ENCODE measurements around the gene CX3CL1.
"Not testable (repeated sequence)": the region's sequence is repeated elsewhere in the genome, so short reads cannot be mapped to it uniquely, and the experiment has no call there.

The CX3CL1 gene

GRCh38 chr16:57372372-57373116 lies at the start of gene CX3CL1:
Gene CX3CL1 (plus strand): TSS chr16:57372490. CDS start chr16:57372569, 79 bp downstream.
- peak; percentile 71 for DNase-seq (ENCODE audit: low spot score)

DNA sequence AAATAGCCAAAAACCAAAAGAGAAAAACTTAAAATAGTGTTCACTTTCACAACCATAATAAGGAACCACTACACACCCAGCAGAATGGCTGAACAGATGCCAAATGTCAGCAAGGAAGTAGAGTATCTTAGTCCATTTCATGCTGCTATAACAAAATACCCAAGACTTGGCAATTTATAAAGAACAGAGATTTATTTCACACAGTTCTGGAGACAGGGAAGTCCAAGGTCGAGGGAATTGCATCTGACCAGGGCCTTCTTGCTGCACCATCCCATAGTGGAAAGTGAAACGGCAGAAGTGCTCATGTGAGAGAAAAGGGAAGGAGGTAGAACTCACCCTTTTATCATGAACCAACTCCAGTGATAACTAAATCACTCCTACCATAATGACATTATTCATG lies 47.5 kb upstream of the CX3CL1 start:
- no peak for DNase-seq (ENCODE audit: low spot score)

DNA sequence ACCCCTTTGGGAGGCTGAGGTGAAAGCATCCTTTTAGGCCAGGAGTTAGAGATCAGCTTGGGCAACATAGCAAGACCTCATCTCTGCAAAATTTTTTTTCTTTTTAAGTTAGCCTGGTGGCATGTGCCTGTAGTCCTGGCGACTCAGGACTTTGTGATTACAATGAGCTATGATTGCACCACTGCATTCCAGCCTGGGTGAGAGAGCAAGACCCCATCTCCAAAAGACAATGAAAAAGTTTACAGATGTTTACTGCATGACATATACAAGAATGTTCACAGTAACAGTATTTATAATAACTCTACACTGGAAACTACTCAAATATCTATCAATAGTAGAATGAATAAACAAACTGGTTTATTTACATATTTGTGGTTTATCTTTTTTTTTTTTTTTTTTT lies 46.8 kb upstream of the CX3CL1 start:
- no peak for DNase-seq (ENCODE audit: low spot score)

DNA sequence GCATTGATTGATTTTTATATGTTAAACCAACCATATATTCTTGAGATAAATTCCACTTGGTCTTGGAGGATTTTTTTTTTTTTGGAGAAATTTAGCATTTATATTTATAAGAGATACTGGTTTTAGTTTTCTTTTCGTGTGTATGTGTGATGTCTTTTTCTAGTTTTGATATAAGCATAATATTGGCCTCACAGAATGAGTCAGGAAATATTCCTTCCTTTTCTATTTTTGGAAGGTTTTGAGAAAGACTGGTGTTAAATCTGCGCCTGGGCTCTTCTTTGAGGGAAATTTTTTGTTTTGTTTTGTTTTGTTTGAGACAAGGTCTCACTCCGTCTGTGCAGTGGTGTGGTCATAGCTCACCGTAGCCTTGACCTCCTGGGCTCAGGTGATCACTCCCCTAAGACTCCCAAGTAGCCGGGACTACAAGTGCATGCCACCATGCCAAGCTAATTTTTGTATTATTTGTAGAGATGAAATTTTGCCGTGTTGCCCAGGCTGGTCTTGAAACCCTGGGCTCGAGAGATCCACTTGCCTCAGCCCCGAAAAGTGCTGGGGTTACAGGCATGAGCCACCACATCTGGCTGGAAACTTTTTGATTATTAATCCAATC lies 42.5 kb upstream of the CX3CL1 start:
- DNase-seq (ENCODE audit: low spot score) = no peak

DNA sequence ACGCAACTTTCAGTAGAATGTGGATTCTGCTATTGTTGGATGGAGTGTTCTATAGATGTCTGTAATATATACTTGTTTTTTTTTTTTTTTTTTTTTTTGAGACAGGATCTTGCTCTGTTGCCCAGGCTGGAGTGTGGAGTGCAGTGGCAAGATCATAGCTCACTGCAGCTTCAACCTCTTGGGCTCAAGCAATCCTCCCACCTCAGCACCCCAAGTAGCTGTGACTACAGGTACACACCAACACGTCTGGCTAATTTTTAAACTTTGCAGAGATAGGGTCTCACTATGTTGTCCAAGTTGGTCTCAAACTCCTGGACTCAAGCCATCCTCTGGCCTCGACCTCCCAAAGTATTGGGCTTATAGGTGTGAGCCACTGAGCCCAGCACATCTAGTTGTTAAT lies 40.9 kb upstream of the CX3CL1 start:
- no peak for DNase-seq (ENCODE audit: low spot score)

GRCh38 chr16:57333402-57333801 lies 38.9 kb upstream of the CX3CL1 start:
- no peak for DNase-seq (ENCODE audit: low spot score)

DNA sequence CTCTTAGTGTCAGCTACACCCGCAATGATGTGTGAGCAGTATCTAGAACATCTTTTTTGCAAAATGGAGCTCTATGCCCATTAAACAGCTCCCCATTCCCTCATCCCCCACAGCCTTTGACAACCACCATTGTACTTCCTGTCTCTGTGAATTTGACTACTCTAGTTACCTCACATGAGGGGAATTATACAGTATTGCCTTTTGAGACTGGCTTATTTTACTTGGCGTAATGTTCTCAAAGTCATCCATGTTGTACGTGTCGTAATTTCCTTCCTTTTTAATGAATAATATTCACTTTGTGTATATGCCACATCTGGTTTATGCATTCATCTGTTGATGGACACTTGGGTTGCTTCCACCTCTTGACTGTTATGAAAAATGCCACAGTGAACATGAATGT lies 36.9 kb upstream of the CX3CL1 start:
- no peak for DNase-seq (ENCODE audit: low spot score)

DNA sequence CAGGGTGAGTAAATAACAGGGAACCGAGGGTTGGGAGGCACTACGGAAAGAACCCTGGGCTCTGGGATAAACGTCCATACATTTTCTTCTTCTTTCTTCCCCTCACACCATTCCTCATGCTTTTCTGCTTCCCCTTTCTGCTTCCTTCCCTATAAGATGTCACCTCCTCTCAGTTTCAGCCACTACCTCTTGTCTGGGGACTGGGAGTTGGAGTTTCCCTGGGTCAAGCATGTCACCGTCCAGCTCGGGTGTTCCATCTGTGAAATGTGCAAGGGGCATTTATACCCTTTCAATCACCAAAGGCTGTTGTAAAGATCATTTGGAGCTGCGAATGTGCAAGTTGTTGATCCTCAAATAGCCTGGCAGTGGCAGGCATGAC lies 31.2 kb upstream of the CX3CL1 start:
- DNase-seq (ENCODE audit: low spot score) = no peak

- DNase-seq (ENCODE audit: low spot score) = peak; percentile 43
These were observed 30.6 kb upstream of the CX3CL1 start for GRCh38 chr16:57341441-57342303.

- not testable (repeated sequence) for DNase-seq (ENCODE audit: low spot score)
These were observed 29.7 kb upstream of the CX3CL1 start for GRCh38 chr16:57342606-57343005.

DNA sequence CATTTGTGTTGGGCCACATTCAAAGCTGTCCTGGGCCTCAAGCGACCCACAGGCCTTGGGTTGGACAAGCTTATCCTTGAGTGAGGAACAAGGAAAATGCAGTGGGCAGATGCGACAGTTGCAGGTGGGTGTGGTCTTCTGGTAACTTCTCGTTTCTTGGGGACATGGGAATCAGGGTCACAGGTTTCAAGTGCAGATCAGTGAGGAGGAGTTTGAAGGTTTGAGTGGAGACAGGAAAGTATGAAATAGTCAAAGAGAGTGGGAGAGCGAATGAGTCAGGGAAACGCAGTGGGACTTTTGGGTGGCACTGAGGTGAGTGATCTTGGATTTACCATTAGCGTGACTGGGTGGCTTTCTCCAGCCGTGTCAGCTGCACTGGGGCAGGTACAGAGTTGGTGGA lies 29.1 kb upstream of the CX3CL1 start:
- no peak for DNase-seq (ENCODE audit: low spot score)

- DNase-seq (ENCODE audit: low spot score) = not testable (repeated sequence)
These were observed 28.2 kb upstream of the CX3CL1 start for GRCh38 chr16:57344094-57344493.

DNA sequence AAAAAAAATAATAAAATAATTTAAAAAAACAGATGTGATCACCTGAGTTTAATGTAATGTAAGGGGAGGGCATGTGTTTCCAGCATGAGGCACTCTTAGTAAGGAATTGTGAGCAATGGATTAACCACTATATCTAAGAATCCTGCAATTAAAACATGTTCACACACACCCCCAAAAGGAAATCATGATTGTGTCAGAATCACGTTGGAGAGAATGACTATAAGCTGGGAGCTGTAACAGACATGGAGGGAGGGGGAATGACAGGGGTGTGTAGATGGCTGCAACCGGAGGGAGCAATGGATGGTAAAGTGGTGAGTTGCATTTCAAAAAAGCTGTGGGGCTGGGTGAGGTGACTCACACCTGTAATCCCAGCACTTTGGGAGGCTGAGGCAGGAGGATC lies 27.3 kb upstream of the CX3CL1 start:
- DNase-seq (ENCODE audit: low spot score) = no peak

GRCh38 chr16:57345666-57346204 lies 26.6 kb upstream of the CX3CL1 start:
- no peak for DNase-seq (ENCODE audit: low spot score)

DNA sequence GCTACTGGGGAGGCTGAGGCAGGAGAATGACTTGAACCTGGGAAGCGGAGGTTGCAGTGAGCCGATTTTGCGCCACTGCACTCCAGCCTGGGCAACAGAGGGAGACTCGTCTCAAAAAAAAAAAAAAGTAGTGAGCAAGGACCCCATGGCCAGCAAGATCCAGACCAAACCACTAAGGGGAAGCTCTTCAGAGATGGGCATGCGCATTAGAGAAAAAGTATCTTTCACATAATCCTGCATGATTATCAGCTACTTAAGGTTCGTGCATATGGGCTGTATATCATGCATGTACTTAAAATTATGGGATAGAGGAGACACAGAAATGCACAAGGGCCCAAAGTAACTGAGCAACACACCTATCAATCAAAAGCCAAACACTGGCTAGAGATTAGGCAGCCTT lies 24.4 kb upstream of the CX3CL1 start:
- no peak for DNase-seq (ENCODE audit: low spot score)

DNA sequence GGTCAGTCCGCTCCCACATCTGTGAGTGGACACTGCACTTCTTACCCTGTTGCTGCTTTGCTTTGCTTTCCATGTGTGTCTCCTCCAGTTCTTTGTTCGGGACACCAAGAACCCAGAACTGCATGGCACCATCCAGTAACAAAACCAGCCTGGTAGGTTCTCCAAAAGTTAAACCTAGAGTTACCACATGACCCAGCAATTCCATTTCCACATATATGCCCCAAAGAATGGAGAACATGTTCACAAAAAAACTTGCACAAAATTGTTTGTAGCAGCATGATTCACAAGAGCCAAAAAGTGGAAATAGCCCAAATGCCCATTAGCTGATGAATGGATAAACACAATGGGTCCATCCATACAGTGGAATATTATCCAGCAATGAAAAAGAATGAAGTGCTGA lies 24.0 kb upstream of the CX3CL1 start:
- DNase-seq (ENCODE audit: low spot score) = no peak

DNA sequence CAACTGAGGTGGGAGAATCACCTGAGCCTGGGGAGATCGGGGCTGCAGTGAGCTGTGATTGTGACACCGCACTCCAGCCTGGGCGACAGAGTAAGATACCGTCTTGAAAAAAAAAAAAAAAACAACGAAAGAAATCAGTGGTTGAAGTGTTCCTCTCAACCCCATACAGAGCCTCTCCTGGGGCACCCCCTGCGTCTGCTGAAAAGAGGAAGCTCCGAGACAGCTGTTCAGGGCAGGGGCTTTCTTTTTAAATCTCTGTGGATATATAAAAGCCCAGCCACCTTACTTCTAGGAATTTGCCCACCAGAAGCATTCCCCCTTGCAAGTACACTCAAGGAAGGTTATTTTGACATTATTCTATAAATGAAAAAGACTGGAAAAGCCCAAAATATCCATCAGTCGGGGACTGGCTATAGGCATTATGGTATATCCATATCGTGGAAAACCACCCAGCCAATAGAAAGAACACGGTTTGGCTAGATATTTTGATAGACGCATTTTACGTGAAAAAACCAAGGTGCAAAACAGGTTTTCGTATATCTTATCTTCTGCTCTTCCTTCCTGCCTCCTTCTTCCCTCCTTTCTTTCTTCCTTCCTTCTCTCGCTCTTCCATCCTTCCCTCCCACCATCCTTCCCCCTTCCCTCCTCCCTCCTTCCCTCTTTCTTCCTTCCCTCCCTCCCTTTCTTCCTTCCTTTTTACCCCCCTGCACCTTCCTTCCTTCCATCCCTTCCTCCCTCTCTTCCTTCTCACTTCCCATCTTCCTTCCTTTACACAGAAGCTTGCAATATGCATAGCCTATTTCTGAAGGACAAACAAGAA lies 22.9 kb upstream of the CX3CL1 start:
- no peak for DNase-seq (ENCODE audit: low spot score)

DNA sequence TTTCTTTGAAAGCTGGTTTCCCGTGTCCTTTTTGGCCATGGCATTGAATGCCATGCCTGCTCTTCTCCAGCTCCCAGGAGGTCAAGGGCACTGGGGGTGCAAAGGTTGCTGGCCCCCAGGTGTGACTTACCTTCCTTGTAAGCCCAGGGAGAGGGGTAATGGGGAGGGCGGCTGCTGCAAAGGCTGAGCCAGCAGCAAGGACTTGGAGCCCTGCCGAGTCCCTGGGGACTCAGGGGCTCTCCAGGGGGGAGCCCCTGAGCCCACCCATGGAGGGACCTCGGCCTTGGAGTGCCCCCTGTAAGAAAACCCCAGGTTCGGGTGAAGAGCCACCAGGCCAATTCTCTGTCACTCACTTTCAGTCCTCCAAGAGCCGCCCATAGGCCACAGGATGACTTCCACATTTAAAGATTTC lies 19.6 kb upstream of the CX3CL1 start:
- DNase-seq (ENCODE audit: low spot score) = no peak

- DNase-seq (ENCODE audit: low spot score) = no peak
These were observed 18.0 kb upstream of the CX3CL1 start for GRCh38 chr16:57354311-57354710.

DNA sequence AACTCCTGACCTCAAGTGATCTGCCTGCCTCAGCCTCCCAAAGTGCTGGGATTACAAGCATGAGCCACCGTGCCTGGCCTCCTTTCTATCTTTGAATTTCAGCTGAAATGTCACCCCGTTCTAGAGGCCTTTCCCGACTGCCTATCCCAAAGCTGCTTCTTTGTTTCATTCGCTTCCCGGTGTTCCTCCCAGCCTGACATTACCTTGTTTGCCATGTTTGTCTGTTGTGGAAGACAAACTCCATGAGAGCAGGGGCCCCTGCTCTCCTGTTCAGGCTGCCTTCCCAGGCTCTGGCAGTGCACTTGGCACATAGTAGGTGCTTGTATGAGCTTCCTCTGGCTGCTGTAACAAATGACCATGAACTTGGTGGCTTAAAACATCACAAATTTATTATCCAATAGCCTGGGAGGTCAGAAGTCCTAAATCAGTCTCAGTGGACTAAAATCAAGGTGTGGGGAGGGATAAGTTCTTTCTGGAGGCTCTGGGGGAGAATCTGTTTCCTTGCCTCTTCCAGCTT lies 16.3 kb upstream of the CX3CL1 start:
- no peak for DNase-seq (ENCODE audit: low spot score)

DNA sequence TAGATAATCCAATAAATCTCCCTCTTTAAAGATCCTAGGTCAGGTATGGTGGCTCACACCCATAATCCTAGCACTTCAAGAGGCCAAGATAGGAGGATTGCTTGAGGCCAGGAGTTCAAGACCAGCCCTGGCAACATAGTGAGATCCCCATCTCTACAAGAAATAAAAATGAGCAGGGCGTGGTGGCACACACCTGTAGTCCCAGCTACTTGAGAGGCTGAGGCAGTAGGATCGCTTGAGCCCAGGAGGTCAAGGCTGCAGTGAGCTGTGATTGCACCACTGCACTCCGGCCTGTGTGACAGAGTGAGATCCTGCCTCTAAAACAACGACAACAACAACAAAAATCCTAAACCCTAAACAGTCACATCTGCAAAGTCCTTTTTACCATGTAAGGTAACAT lies 15.7 kb upstream of the CX3CL1 start:
- no peak for DNase-seq (ENCODE audit: low spot score)

Data from hepatic stellate cell (primary cell).